NT2/D1 (cell line): ENCODE data around the gene TIAM2.

Experiments used
- SUZ12 ChIP-seq: IDR thresholded peaks from 2 replicates; pipeline ENCODE4 v1.6.1; 2011; ENCODE audit not compliant: insufficient read length, insufficient read depth; ENCODE audit errors: extremely low read depth
- YY1 ChIP-seq: IDR thresholded peaks from 2 replicates; pipeline ENCODE4 v1.6.1; 2011; ENCODE audit not compliant: insufficient read length, insufficient read depth

- TF ChIP-seq YY1 (no peak), SUZ12 (no peak)
These were observed 50.7 kb downstream of the TIAM2 start for GRCh38 chr6:155045561-155046404.
